Endothelial cell of umbilical vein (primary cell): Measurements from ENCODE around the gene MECP2. TPM values are rescaled to one million over a fixed set of nuclear protein-coding genes. Genes with fewer than 3 reads are reported as not detected.

Source experiments
- BruUV-seq: library from RNA; stranded (reverse); fragments of 400-500 nt; replicated peaks from 2 replicates; lab custom pipeline; 2021; lab: Mats Ljungman, UMichigan
- CTCF ChIA-PET: fragments of 300-600, 350-600 bp; sonication (Branson Sonifier 250); formaldehyde crosslinking; loops from one replicate; lab custom pipeline; 2021; ENCODE audit warnings: antibody characterized with exemption, inconsistent platforms; lab: Charles Lee
- POLR2A ChIA-PET: fragments of 300-600, 350-600 bp; sonication (Branson Sonifier 250); formaldehyde crosslinking; loops from one replicate; lab custom pipeline; 2021; ENCODE audit warnings: antibody characterized with exemption, inconsistent platforms; lab: Charles Lee
- DNase-seq: peaks from one replicate; pipeline ENCODE4 v3.0.0-alpha.2; 2011; ENCODE audit warnings: low read depth, low spot score
- FAIRE-seq: peaks from 2 replicates; lab custom pipeline; 2011; peaks lifted over from hg19 to GRCh38; lab: Jason Lieb, UNC
- H2AFZ ChIP-seq: 2 replicates; pipeline ENCODE4 v1.6.0; 2012; ENCODE audit warnings: low read depth, low read length, control low read depth, inconsistent platforms
- H3K27ac ChIP-seq: 2 replicates; pipeline ENCODE4 v1.5.1; 2011; ENCODE audit warnings: low read depth, mild to moderate bottlenecking, control low read depth, low read length, moderate library complexity; ENCODE audit not compliant: insufficient read depth
- H3K27me3 ChIP-seq, 2 experiments: 2 replicates each; pipeline versions ENCODE4 v1.6.0 to v1.6.1; 2011; ENCODE audit warnings: low read length in 2 of 2, mixed read lengths in 1 of 2; ENCODE audit not compliant: control insufficient read depth in 2 of 2, insufficient read depth in 2 of 2
- H3K36me3 ChIP-seq, 2 experiments: 2 replicates in 1 of 2; 3 replicates in 1 of 2; pipeline ENCODE4 v1.5.1; 2011; ENCODE audit warnings: low read length in 2 of 2, mild to moderate bottlenecking in 1 of 2, moderate library complexity in 1 of 2; ENCODE audit not compliant: control insufficient read depth in 2 of 2, insufficient read depth in 2 of 2; ENCODE audit errors: extremely low read depth in 1 of 2
- H3K4me1 ChIP-seq: 3 replicates; pipeline ENCODE4 v1.5.1; 2011; ENCODE audit warnings: mild to moderate bottlenecking, low read length; ENCODE audit not compliant: control insufficient read depth, insufficient read depth; ENCODE audit errors: extremely low read depth
- H3K4me2 ChIP-seq: 2 replicates; pipeline ENCODE4 v1.6.1; 2011; ENCODE audit warnings: low read length, control low read depth, mixed read lengths; ENCODE audit not compliant: insufficient read depth
- H3K4me3 ChIP-seq, 3 experiments: fragments of 200-600 bp in 1 of 3; sonication (generic), shearing (Covaris generic) in 1 of 3; replicated peaks in 1 of 3; 2 replicates each; pipeline ENCODE4 v1.5.1; 2011 to 2016; ENCODE audit warnings: control low read depth in 3 of 3, low read length in 3 of 3, mild to moderate bottlenecking in 2 of 3, inconsistent platforms in 1 of 3, low read depth in 1 of 3, moderate library complexity in 1 of 3; ENCODE audit not compliant: insufficient read depth in 1 of 3
- H3K79me2 ChIP-seq: 2 replicates; pipeline ENCODE4 v1.6.0; 2012; ENCODE audit warnings: low read length, inconsistent platforms; ENCODE audit not compliant: control insufficient read depth, insufficient read depth
- H3K9ac ChIP-seq: replicated peaks from 2 replicates; pipeline ENCODE3; 2011; ENCODE audit warnings: low read length, control low read depth; ENCODE audit not compliant: insufficient read depth; ENCODE audit errors: extremely low read depth
- H3K9me1 ChIP-seq: replicated peaks from 3 replicates; pipeline ENCODE4 v1.6.0; 2011; ENCODE audit warnings: mild to moderate bottlenecking, low read length; ENCODE audit not compliant: control insufficient read depth, insufficient read depth; ENCODE audit errors: extremely low read depth
- H3K9me3 ChIP-seq: replicated peaks from 2 replicates; pipeline ENCODE4 v1.5.1; 2012; ENCODE audit warnings: low read length, inconsistent platforms; ENCODE audit not compliant: control insufficient read depth, insufficient read depth
- H4K20me1 ChIP-seq: replicated peaks from 2 replicates; pipeline ENCODE3; 2011; ENCODE audit warnings: mild to moderate bottlenecking, low read length; ENCODE audit not compliant: control insufficient read depth, insufficient read depth; ENCODE audit errors: extremely low read depth
- EZH2 ChIP-seq: IDR thresholded peaks from 2 replicates; pipeline ENCODE4 v1.6.1; 2012; ENCODE audit warnings: borderline replicate concordance, low read depth, mild to moderate bottlenecking, moderate library complexity, low read length, inconsistent platforms; ENCODE audit not compliant: severe bottlenecking
- FOS ChIP-seq: IDR thresholded peaks from 2 replicates; pipeline ENCODE4 v1.6.1; 2011; ENCODE audit warnings: mild to moderate bottlenecking, low read length, moderate library complexity, borderline replicate concordance; ENCODE audit not compliant: insufficient read depth
- GATA2 ChIP-seq: IDR thresholded peaks from 2 replicates; pipeline ENCODE4 v1.7.0; 2011; ENCODE audit warnings: low read depth, mild to moderate bottlenecking, moderate library complexity, mixed read lengths, low read length; ENCODE audit not compliant: insufficient read length, insufficient read depth
- JUN ChIP-seq: IDR thresholded peaks from 2 replicates; pipeline ENCODE4 v1.6.1; 2011; ENCODE audit warnings: borderline replicate concordance, low read depth; ENCODE audit not compliant: insufficient read length, insufficient read depth
- MYC ChIP-seq: IDR thresholded peaks from one replicate; pipeline ENCODE4 v1.6.1; 2011; ENCODE audit warnings: mild to moderate bottlenecking, low read depth, low read length
- POLR2A ChIP-seq: IDR thresholded peaks from 2 replicates; pipeline ENCODE4 v1.6.1; 2012; ENCODE audit warnings: low read depth, mild to moderate bottlenecking, control low read depth, low read length
- POLR2AphosphoS5 ChIP-seq: IDR thresholded peaks from 2 replicates; pipeline ENCODE4 v1.6.1; 2012; ENCODE audit warnings: low read depth, mild to moderate bottlenecking, control low read depth, low read length, moderate library complexity; ENCODE audit not compliant: insufficient read depth
- dilution Hi-C: fragments of 300-500 bp; cut with MboI; formaldehyde crosslinking; loops from one replicate; pipeline ENCODE4 v1.15.0; 2019; ENCODE audit warnings: low sequenced_read_pairs; ENCODE audit not compliant: extremely low pct_ligation_motif_present
- intact Hi-C: fragments of 100-400 bp; cut with micrococcal nuclease; formaldehyde crosslinking; loops from one replicate; pipeline ENCODE4 v1.10.0; 2022
- polyA plus RNA-seq, 4 experiments: library from polyadenylated mRNA; depleted of rRNA in 3 of 4; stranded (reverse) in 3 of 4; unstranded in 1 of 4; fragments of >200 nt; gene quantifications; 2 replicates each; pipeline versions ENCODE4 v1.2.1 to v1.2.3, GENCODE V29; 2011 to 2012; ENCODE audit warnings: missing spikeins in 1 of 4
- total RNA-seq: library from RNA; stranded (reverse); gene quantifications from 2 replicates; pipeline ENCODE4 v1.2.3, GENCODE V29; 2021
- TF ChIP-seq, protein P1 (sequence below): IDR thresholded peaks from 2 replicates; pipeline ENCODE4 v1.6.1; 2011; ENCODE audit not compliant: insufficient read depth, insufficient read length
- TF ChIP-seq, protein P2 (sequence below), 2 donors: IDR thresholded peaks; 1 replicate in 1 of 2; 2 replicates in 1 of 2; pipeline ENCODE4 v1.5.1; 2011; ENCODE audit warnings: low read length in 2 of 2, mild to moderate bottlenecking in 2 of 2, moderate library complexity in 2 of 2, control low read depth in 1 of 2, inconsistent platforms in 1 of 2, low read depth in 1 of 2; ENCODE audit not compliant: insufficient read depth in 1 of 2; ENCODE audit errors: extremely low read depth in 1 of 2

MECP2 gene
- total and polyA plus RNA-seq, 2 donors (not counting 3 experiments of a cell fraction or from before 2014, with no cell fraction given), result 9.0 to 45.3 TPM

DNA sequence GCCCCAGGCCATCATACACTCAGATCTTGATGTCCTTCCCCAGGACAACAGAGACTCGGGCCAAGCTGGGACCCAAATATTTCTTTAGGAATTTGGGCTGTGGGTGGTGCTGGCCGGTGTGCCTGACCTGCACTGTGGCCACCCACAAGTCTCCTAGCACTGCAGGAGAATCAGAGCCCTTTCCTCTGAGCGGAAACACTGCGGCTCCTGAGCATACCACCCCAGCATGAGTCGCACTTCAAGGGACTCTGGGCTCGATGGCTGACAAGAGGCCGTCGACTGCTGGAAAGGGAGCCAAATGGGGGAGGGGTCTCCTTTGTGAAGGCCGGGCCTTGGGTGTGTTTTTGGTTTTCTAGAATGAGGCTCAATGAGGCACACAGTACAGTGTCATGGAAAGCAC, 64.9 kb downstream of the MECP2 start:
- H3K4me3 ChIP-seq, result no peak overlapping the region
- intact Hi-C loops, result no loop called here
- no peaks in the 10 kb centered on the region for H3K9me1 ChIP-seq
- dilution Hi-C loops, result no loop called here
- H3K9me3 ChIP-seq, result no peaks in the 10 kb centered on the region
- BruUV-seq, result no TSS peak
- H3K36me3 ChIP-seq, result peaks cover 0 to 23% of the 10 kb centered on the region in 2 experiments
- FAIRE-seq (no peak), DNase-seq (no peak)
- H3K27me3 ChIP-seq, result no peaks in the 10 kb centered on the region
- no peak overlapping the region for H3K4me2 ChIP-seq
- H4K20me1 ChIP-seq, result no peaks in the 10 kb centered on the region
- H3K9ac ChIP-seq, result no peak overlapping the region
- POLR2A ChIA-PET, result no interaction called here
- H2AFZ ChIP-seq, result no peak overlapping the region
- TF ChIP-seq POLR2A (no peak), JUN (no peak), EZH2 (no peak), MYC (no peak), GATA2 (no peak), FOS (no peak), POLR2AphosphoS5 (no peak)
- TF ChIP-seq, protein P1, sequence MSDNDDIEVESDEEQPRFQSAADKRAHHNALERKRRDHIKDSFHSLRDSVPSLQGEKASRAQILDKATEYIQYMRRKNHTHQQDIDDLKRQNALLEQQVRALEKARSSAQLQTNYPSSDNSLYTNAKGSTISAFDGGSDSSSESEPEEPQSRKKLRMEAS, result no peak
- TF ChIP-seq, protein P2, sequence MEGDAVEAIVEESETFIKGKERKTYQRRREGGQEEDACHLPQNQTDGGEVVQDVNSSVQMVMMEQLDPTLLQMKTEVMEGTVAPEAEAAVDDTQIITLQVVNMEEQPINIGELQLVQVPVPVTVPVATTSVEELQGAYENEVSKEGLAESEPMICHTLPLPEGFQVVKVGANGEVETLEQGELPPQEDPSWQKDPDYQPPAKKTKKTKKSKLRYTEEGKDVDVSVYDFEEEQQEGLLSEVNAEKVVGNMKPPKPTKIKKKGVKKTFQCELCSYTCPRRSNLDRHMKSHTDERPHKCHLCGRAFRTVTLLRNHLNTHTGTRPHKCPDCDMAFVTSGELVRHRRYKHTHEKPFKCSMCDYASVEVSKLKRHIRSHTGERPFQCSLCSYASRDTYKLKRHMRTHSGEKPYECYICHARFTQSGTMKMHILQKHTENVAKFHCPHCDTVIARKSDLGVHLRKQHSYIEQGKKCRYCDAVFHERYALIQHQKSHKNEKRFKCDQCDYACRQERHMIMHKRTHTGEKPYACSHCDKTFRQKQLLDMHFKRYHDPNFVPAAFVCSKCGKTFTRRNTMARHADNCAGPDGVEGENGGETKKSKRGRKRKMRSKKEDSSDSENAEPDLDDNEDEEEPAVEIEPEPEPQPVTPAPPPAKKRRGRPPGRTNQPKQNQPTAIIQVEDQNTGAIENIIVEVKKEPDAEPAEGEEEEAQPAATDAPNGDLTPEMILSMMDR (IDR thresholded peaks at IDR 0.05; ENCODE audit: extremely low read depth in 1 of 2, insufficient read depth in 1 of 2, low read depth in 1 of 2, low read length in 2 of 2), result no peak
- no peaks in the 10 kb centered on the region for H3K4me1 ChIP-seq
- CTCF ChIA-PET, result no interaction called here
- no peak overlapping the region for H3K27ac ChIP-seq
- peaks cover 11% of the 10 kb centered on the region for H3K79me2 ChIP-seq
